NOMO-1 (cell line): ENCODE measurements around the gene OTUD5.

Experiments used
- DNase-seq, 2 experiments: peaks; one replicate each; lab custom pipeline; 2025; ENCODE audit not compliant: unreplicated experiment in 2 of 2; lab: John Stamatoyannopoulos, UW

The OTUD5 gene

DNA sequence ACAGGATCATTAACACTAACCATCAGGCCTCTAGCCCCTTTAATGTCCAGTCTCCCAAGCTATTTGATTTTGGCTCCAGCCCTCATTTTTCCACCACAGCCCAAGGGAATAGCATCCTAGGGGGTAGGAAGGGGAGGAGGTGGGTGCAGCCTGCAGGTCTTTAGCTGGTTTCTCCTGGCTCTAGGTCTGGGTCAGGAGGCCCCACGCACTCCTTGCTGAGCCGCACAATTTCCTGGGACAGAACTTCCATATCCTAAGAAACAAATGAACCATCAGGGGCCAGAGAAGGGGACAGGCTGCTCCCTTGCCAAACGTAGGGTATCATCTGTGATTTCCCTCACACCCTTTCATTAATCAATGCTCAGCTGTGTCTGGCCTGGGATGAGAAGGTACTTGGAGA lies 16.6 kb upstream of the OTUD5 start:
- no peak for DNase-seq

DNA sequence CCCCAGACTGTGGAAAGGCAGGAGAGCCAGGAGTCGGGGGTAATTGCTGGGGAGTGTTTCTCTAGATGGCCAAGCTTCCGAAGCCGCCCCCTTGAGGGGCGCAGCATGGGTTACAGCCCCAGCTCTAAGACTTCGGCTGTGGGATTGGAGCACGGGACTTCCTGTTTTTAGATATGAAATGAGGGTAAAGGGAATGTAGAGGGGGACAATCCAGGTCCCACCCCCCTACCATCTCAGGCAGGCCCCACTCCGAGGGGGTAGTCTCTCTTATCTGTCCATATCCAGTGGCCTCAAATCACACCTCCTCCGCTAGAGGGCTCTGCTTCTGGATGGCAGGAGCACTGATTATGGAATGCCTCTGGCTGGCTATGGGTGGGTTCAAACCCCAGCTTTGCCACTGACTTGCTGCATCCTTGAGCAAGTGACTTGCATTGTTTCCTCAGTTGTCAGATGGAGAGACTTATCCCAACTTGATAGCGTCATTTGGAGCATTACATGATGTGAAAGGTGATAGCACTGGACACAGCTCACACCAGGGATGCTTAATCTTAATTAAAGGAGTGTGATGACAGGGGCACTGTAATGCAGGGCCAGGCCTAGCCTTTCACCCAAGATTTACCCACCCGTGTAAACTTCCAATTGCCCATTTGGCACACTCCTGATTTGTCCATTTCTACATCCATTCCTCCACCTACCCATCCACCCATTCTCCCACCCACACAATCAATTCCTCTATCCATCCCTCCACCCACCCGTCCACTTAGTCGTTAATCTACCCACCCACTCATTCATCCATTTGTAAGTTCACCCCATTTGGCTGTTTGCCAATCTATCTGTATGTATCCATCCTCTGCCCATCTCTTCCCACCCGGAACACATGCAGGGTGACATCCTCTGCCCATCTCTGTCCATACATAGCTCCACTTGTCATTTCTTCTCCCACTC lies 15.1 kb upstream of the OTUD5 start:
- peak; percentile 10 for DNase-seq

DNA sequence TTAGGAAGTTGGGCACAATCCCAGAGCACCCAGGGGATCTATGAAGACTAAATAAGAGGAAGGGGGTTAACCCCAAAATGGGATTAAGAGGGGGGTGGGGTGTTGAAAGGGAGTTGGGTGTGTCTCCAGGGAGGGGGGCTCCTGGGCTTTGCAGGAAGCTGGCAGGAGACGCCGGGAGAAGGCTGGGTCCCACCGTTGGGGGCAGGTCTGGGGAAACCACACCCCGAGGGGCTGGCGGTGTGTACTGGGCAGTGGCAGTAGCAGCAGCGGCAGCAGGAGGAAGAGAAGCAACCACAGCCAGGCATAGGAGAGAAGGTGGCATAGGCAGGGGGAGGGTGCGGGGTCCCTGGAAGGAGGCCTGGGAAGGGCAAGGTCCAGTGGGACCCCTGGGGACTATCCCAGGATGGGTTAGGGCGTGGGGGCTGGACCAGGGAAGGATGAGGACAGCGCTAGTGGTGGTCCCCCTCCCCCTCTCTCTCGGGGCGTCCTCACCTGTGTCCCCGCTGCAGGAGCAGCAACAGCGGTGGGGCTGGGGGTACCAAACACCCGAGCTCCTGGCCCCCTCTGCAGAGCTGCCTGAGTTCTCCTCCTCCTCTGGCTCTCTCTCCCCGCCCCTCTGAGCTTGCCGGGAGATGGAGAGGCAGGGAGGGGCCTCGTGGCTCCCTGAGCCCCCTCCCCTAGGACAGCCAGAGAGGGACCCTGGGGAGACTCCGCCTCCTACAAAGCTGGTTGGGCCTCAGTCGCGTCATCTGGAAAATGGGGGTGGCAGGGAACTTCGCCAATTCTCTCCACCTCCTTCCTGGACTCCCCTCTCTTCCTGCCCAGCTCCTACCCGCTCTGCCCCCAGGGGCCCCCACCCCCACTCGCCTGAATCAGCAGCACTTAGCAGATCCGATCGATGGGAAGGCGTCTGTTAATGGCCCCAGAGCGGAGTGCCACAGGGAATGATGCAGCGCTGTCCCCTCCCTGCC lies 14.1 kb upstream of the OTUD5 start, which contains the start of gene KCND1:
Gene KCND1 (minus strand): TSS at position 596 of the 971 bp plus-strand sequence. CDS start 1,573 bp downstream, outside the sequence.
- DNase-seq, result no peak

DNA sequence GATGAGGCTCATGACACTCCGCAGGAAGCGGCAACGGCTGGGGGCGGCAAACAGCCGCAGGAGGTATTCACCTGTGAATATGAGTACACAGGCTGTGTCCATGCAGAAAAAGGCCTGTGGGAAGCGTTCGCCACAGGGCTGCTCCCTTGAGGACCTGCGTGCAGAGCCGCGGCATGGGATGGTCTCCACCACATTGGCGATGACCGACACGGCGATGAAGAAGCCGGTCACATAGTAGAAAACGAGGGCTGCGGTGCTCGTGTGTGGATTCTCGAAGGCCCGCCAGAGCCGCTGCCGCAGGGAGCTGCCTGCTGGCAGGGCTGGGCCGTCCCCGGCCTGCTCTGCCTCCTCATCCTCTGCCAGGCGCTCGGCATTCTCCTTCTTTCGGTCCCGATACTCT lies 12.1 kb upstream of the OTUD5 start:
- DNase-seq, result no peak

DNA sequence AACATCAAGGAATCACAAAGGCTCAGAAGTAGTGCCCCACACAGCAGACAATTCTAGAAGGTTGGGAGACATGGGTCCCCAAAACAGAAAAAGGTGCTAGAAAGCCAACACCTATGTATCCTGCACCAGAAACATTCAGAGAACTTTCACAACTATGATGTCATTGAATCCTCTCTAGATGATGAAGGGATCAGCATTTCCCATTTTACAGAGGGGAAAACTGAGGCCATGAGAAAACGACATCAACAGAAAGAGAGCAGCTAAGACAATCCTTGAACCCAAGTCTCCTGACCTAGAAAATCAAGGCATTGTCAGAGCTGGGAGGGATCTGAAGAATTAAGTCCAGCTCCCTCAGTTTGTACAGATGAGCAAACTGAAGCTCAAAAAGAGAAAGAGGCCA lies 11.0 kb upstream of the OTUD5 start:
- no peak for DNase-seq

DNA sequence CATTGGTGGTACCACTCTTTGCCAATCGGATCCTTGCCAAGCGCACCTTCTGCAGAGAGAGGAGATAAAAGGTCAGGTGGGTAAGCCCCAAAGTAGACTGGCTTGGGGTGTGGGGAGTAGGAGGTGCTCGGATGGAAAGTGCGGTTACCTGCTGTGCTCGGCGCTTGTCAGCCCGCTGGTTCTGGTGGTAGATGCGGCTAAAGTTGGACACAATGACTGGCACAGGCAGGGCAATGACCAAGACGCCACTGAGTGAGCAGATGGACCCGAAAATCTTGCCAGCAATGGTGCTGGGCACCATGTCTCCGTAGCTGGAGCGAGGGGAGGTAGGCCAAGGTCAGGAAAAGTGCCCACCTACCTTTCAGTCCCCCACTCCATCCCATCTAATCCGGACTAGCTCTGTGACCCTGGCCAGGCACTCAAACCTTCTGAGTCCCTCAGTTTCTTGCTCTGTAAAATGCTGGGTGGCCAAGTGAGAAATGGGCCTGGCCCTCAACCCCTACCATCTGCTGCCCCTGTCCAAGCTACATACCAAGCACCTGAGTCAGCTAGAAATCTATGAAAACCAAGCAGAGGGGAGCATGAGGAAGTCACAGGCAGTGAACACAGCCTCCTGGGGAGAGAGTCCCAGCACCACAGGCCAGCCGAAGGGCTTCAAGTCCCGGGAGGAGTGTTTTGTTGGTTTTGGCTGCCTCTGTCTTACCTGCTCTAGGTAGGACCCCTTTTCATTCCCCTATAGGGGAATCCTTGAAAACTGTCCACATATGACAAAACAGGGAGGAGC lies 9.6 kb upstream of the OTUD5 start:
- DNase-seq, result no peak

DNA sequence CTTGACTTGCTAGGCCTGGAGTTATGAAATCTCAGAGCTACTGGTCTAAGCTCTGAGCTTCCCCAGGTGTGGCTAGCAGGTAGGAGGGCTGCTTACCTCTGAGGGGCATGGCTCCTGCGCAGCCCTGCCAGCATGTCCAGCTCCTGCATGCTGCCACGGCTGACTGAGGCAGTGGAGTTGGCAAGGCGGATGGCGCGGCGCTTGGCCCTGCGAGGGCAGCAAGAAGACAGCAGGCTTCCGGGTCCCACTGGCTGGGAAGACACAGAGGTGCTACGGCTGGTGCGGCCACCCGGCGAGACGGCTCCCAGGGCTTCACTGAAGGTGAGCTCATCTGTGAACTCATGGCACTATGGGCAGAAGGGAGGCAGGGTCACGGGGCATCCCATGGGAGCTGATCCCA lies 8.6 kb upstream of the OTUD5 start:
- DNase-seq, result no peak

DNA sequence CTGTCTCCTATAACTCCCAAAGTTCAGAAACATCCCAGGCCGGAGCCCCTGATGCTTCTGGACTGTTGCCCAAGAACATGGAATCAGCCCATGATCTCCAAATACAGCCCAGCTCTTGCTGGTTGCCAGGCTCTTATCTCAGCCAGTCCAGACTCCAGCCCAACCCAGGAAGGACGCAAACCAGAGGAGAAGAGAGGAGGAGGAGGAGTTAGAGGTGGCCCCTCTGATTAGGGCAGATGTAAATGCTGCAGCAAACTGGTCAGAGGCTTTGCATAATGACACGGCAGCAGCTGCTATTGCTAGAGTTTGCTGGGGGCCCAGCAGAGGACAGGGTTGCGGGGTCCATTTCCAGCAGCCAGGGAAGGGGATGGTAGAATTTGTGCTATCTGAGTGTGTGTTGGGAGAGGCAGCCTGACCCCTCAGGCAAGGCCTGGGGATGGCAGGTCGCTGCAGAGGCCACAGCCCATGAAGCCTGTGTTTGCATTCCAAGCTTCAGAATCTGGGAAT lies 4.2 kb upstream of the OTUD5 start:
- DNase-seq, result no peak

DNA sequence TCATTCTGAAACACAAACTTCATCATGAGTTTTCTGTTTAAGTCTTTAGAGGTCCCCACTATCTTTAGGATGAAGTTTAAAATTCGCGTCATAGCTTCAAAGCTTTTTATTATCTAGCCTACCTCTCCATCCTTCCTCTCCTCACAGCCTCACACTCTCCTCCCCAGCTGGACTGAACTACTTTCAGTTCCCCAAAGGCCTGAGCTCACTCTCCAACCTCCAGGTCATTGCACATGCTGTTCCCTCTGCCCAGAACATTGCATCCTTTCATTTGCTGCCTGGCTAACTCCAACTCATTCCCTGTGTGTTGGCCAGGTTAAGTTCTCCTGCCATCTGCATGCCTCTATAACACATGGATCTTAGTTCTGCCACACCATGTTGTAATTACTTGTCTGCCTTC lies 2.9 kb upstream of the OTUD5 start:
- peak; percentile 19 to 27 for DNase-seq

DNA sequence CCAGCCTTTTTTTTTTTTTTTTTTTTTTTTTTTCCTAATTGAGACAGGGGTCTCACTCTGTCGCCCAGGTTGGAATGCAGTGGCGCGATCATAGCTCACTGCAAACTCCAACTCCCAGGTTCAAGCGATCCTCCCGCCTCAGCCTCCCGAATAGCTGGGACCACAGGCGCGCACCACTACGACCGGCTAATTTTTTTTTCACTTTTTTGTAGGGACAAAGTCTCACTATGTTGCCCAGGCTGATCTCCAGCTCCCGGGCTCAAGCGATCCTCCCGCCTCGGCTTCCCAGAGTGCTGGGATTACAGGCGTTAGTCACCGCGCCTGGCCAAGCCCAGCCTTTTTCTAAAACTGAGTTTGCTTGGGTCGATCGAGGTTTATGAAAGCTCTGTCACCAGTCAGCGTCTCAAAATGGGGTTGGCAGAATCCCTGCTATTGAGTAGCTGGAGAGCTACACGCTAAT lies 1.3 kb upstream of the OTUD5 start:
- no peak for DNase-seq

DNA sequence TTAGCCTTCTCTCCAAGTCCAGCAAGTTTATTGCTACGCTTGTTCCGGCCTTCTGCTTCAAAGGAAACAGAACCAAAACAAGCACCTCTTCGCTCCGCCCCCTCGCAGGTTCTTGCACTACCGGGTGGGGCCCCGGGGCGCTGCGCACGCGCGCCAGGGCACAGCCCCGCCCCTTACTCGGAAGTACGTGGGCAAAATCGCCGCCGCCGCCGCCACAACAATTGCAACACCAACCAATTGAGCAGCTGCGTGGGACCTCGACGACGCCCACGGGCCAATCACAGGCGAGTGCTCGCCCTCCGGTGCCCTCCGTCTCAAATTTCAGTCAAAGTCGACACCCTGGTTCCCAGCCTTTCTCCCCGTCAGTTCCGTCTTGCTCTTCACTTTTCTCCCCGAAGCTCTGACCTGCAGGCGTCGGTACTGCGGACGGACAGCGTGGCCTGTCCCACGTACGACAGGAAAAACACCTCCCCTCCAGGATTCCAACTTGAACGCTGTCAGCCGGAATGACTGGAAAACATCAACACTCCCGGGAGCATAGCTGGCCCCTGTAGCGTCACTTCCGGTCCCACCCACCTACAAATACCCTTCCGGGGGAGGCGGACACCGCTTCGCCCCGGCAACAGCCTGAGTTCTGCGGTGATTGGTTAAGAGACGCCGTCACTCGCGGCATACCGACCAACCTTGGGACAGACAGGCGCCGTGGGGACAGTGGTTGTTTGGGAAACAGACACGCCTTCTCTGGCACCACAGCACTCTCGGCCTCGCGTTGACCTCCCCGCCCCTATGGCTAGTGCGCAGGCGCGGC lies 624 bp upstream of the OTUD5 start:
- peak; percentile 90 to 91 for DNase-seq

DNA sequence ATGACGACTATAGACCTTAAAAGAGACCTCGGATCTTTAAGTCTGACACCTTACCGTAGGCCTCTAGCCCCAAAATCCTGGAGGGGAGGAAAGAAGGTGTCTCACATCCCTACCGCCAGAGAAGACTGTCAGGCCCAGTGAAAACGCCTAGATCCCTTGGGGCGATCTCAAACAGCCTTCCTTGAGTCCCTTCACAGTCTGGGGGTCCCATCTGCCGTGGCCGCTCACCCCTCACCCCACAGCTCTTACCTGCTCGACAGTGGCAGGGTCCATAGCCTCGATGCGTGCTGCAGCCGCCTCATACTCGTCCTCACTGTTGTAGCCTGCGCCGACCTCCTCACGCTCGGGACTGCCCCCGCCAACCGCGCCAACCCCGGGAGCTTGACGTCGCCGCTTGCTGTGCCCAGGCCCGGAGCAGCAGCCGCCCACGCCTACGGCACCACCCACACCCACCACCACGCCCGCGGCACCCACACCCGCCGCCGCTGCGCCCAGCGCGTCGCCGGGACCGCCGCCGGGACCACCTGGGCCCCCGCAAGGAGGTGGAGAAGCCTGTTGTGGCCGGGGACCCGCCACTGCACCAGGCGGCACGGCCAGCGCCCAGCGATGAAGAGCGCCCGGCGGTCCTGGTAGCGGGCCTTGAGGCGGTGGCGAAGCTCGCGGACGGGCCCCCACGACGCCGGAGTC lies 536 bp downstream of the OTUD5 start:
- DNase-seq, result no peak

DNA sequence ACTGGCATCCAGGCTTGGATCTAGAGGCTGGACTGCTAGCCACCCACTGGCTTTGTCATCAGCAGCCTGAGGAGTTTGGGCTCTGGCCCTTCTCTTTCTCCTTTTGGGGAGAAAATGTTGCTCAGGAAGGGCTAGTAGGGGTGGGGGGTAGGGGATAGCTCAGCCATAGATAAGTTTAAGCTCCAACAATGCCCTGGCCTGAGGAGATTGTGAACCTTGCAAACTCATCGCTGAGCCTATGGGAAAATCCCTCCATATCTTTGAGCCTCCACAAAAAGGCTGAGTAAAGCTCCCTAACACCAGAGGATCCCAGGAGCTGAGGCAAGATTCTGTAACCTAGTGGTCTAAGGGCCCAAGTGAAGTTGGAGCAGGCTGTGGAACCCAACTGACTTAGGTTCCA lies 8.8 kb downstream of the OTUD5 start:
- DNase-seq, result no peak

DNA sequence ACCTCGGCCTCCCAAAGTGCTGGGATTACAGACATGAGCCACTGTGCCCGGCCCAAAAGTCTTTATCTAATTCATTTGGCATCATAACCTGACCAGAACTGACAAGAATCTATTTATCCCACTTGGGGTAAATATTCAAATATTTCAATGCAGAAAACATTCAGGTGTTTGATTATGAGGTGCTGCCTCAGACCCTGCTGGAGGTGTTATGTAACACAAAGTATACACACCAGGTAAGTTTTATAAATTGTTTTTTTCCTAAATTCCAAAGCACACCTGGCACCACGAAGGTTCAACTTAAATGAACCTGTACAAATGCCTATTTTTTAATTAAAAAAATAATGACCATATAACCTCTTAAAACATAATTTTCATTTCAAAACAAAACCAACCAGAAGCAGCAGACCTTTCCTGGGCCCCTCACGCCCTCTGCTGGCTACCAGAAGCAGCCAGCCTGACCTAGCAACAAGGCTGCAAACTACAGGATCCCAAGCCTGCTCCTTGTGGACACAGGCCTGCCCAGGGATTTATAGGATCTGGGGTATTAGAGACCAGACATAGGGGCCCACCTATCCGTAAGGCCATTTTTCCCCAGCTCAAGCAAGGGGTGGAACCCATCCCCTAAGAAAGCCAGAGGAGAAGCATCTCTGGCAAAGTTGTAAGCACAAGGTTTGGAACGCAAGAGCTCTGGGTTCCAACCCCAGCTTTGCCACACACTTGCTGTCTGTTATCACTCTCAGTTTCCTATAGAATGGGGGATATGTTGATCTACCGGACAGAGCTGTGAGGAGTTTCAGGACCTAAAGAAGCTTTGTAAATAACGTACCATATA lies 11.7 kb downstream of the OTUD5 start:
- peak in 1 of 2 experiments; percentile 14 for DNase-seq

DNA sequence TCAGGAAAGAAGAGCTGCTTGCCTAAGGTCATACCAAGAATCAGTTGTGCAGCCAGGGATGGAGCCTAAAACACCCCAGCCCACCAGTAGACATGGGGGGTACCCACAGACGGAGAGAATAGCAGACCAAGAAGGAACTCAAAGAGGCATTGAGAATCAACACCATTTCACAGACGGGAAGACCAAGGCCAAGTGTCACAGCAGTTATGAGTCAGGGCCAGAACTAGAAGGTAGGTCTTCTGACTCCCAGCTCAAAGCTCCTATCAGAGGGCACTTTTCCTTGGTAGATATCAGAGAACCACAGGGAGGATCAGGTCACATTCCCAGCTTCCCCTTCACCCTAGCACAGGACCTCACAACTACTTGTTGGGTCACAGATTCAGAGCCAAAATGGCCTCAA lies 14.5 kb downstream of the OTUD5 start:
- DNase-seq, result no peak

DNA sequence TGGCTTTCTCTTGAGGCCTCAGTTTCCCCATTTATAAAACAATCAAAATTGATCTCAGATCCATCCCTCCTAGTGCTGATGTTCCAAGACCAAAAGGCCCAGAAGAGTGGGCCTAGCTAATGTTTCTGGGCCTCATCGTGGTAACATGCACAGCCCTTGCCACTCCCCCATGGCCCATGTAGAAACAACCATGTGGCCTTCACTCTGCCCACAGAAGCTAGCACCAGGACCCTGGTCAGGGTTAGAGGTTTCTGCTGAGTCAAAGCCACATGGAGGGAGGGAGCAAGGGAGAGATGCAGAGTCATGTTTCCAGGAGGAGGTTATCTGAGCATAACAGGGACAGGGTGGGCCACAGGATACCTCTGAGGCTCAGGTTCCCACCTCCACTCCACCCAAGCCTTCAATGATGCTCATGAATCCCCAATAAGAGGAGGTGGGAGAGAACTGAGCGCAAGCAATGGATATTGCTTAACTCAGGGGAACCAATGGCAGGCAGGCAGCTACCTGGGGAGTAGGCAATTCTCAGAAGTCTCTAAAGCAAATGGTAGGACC lies 16.9 kb downstream of the OTUD5 start:
- no peak for DNase-seq

DNA sequence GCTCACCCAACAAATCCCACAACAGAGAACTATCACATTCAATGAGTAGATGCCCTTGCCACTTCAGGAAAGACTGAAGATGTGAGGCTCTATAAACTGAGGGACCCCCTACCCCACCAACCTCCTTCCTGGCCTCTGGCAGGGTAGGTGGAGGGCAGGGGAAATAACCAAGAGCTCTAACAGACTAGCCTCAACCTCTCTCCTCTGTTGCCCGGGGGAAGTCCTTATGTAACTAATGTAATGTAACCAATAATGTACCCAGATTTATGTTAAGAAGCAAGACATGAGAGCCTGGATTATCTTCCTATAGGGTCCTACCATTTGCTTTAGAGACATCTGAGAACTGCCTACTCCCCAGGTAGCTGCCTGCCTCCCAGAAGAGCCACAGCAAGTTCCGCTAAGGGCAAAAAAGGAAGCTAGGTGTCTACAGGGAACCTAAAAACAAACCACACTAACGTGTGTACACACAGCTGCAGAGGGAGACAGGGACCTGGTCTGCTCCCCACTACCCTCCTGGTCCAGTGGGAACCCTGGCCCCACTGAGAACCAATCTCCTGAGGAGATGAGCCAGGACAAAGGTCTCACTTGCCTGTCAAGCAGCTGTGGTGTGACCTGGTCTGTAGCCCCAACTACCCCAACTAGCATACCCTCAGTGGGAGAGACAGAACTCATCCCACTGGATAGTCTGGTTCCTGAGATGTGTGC lies 17.7 kb downstream of the OTUD5 start:
- DNase-seq, result no peak
